RWPE1 (cell line): Measurements from ENCODE around the gene CBARP.

Experiments used
- CTCF ChIA-PET: fragments of 350-600 bp; sonication (Branson Sonifier 250); formaldehyde crosslinking; extraction: SDS; loops from one replicate; lab custom pipeline; 2021; lab: Yijun Ruan, JAX
- POLR2A ChIA-PET: fragments of 400-600 bp; formaldehyde crosslinking; extraction: SDS; loops from one replicate; lab custom pipeline; 2020; ENCODE audit warnings: antibody characterized with exemption; ENCODE audit not compliant: low non-redundant PET; lab: Yijun Ruan, JAX
- DNase-seq: peaks from one replicate; pipeline ENCODE4 v3.0.0; 2012; ENCODE audit warnings: low spot score
- H3K27ac ChIP-seq: fragments of 450-650 bp; 2 replicates; pipeline ENCODE4 v1.5.1; 2017
- TF ChIP-seq, protein P1 (sequence below): fragments of 450-650 bp; conservative IDR thresholded peaks from 2 replicates; pipeline ENCODE4 v1.5.1; 2017; ENCODE audit warnings: low read depth, mild to moderate bottlenecking

The CBARP gene

GRCh38 chr19:1235625-1236538, 1.9 kb downstream of the CBARP start:
- DNase-seq: no peak
- TF ChIP-seq, protein P1, sequence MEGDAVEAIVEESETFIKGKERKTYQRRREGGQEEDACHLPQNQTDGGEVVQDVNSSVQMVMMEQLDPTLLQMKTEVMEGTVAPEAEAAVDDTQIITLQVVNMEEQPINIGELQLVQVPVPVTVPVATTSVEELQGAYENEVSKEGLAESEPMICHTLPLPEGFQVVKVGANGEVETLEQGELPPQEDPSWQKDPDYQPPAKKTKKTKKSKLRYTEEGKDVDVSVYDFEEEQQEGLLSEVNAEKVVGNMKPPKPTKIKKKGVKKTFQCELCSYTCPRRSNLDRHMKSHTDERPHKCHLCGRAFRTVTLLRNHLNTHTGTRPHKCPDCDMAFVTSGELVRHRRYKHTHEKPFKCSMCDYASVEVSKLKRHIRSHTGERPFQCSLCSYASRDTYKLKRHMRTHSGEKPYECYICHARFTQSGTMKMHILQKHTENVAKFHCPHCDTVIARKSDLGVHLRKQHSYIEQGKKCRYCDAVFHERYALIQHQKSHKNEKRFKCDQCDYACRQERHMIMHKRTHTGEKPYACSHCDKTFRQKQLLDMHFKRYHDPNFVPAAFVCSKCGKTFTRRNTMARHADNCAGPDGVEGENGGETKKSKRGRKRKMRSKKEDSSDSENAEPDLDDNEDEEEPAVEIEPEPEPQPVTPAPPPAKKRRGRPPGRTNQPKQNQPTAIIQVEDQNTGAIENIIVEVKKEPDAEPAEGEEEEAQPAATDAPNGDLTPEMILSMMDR: no peak
- POLR2A ChIA-PET: no interaction called here
- CTCF ChIA-PET: interaction anchor here (0.5 to 0.9 kb wide), 3 partner anchors 9 to 57 kb away, joined by 3 to 4 read pairs (median 3); no protein-coding TSS in a partner anchor
- peak overlapping the region; percentile 100 for H3K27ac ChIP-seq

- H3K27ac ChIP-seq: no peak overlapping the region
- TF ChIP-seq, protein P1: no peak
- ChIA-PET POLR2A (no interaction called here), CTCF (no interaction called here)
- DNase-seq: no peak
Observed at GRCh38 chr19:1234955-1235380, 2.8 kb downstream of the CBARP start.

GRCh38 chr19:1234051-1234954, 3.5 kb downstream of the CBARP start:
- TF ChIP-seq, protein P1: no peak
- ChIA-PET POLR2A (no interaction called here), CTCF (no interaction called here)

GRCh38 chr19:1233115-1233667, 4.6 kb downstream of the CBARP start:
- ChIA-PET CTCF (interaction anchor here (1.0 to 1.8 kb wide), 2 partner anchors 11 to 19 kb away, joined by 3 to 7 read pairs; no protein-coding TSS in a partner anchor), POLR2A (no interaction called here)
- TF ChIP-seq, protein P1: no peak
- peak overlapping the region; percentile 77 for H3K27ac ChIP-seq
- DNase-seq: no peak

More at GRCh38 chr19:1234051-1234954, 3.5 kb downstream of the CBARP start:
- peak overlapping the region; percentile 77 for H3K27ac ChIP-seq
- no peak for DNase-seq

DNA sequence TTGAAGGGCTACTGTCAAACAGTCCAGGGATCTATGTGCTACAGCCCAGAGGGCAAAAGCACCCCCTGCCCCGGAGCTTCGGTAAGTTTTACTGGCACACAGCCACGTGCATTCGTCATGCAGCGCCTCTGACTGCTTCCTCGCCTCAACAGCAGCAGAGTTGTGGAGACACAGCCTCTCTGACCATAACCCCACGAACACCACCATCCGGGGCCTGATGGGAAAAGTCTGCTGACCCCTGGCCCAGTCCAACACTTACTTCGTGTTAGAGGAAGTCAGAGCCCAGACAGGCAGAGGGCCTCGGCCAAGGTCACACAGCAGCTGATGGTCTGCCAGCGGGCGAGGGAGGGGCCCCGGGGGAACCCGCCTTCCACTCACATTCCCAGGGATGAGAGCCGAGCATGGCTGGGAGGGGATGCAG, 5.1 kb downstream of the CBARP start:
- peak overlapping the region; percentile 77 for H3K27ac ChIP-seq
- POLR2A ChIA-PET: interaction anchor here (0.7 kb wide), 1 partner anchor 36 kb away, joined by 4 read pairs; no protein-coding TSS in a partner anchor
- peak; percentile 39 for DNase-seq

More for the DNA sequence above, 5.1 kb downstream of the CBARP start:
- CTCF ChIA-PET: interaction anchor here (0.5 to 1.8 kb wide), 4 partner anchors 8 to 26 kb away, joined by 3 to 7 read pairs (median 4); no protein-coding TSS in a partner anchor
- TF ChIP-seq, protein P1: no peak
